HG03060 (cell line): ENCODE measurements around the gene UCP1.
"Not testable (repeated sequence)": the region's sequence is repeated elsewhere in the genome, so short reads cannot be mapped to it uniquely, and the experiment has no call there.

Experiments used
- ATAC-seq: cut with Tn5 transposase; IDR thresholded peaks from one replicate; pipeline ENCODE4 v1.9.1; 2021; ENCODE audit warnings: low read depth, moderate number of reproducible peaks; ENCODE audit not compliant: unreplicated experiment

UCP1 gene

DNA sequence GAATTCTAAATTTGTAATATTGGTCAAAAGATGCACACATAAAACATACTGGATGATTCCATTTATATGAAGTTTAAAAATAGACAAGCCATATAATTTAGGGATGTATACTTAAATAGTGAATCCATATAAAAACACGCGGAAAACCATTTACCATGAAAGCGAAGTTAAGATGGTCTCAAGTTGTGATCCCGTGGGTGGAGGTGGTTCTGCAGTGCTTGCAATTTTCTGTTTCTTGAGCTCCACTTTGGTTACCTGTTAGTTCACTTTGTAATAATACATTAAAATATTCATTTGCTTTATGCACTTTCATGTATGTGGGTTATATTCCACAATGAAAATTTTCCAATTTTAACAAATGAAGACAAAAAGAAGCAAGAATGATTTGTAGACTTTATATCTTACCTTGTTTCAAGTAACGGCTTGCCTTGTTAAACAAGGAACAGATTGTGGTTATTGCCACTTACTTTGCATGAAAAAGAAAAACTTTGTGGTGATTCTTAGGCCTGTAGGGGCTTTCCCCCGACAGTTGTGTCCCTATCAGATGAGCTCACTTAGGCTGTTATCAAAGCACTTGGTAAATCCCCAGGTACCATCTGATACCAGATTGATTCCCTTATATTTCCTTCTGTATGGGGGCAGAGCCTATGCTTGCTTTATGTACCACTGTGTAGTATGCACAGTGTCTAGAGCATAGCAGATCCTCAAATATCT, 12.2 kb downstream of the UCP1 start:
- peak; percentile 100 for ATAC-seq

DNA sequence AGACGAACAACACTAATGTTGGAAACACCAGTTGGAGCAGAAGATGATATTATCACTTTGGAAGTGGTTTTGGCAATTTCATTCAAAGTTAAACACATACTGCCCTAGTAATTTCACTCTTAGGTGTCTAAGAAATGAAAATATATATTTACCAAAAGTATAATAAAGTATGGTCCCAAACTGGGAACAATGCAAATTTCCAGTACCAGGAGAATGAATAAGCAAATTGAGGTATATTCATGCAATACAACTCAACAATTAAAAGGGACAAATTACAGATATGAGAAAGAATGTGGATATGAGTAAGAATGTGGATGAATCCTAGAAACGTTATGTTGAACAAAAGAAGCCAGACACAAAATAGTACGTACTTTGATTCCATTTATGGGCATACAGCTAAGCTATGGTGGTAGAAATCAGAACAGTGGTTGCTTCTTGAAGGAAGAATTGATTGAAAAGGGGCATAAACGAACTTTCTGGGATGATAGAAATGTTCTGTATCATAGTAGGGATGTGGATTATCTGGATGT, 34.7 kb downstream of the UCP1 start:
- no peak for ATAC-seq

DNA sequence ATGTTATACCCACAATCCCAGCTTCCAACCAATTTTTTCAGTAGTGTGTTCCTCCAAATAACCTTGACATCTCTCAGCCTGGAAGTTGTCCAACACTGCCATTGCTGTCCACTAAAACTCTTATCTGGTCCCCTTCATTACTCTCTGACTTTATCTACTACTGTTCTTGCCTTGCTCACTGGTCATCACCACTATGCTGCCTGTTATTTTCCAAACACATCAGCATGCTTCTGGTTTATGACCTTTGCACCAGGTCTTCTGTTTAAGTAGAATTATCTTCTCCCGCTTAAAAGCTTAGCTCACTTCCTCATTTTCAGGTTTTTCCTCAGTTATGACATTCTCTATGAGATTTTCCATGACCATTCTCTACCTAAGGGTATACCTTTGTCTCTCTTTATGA, 39.3 kb downstream of the UCP1 start:
- no peak for ATAC-seq

GRCh38 chr4:140523857-140524742, 44.7 kb downstream of the UCP1 start, which contains the start of gene ELMOD2:
TSS of gene ELMOD2 (plus strand) at chr4:140524168. CDS start at chr4:140525429, 1,261 bp downstream.
- peak; percentile 99 for ATAC-seq

DNA sequence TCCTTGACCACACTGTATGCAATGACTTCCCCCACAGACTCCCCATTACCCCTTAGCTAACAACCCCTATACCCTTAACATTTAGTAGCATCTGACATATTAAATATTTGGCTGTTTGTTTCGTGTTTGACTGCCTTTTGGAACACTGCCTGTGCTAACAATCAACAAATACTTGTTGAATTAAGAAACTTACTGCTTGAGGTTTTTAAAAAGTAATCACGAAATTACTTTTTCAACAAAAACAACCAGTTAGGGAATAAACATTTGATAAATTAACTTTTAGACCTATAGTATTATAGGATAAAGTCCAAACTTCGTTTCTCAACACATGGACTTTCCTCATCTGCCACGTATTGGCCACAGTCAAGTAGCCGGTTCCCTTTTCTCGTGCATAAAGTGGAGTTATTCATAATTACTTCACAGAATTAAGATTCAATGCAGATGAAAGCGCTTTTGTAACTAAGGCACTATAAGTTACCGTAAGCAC, 45.3 kb downstream of the UCP1 start:
- no peak for ATAC-seq

DNA sequence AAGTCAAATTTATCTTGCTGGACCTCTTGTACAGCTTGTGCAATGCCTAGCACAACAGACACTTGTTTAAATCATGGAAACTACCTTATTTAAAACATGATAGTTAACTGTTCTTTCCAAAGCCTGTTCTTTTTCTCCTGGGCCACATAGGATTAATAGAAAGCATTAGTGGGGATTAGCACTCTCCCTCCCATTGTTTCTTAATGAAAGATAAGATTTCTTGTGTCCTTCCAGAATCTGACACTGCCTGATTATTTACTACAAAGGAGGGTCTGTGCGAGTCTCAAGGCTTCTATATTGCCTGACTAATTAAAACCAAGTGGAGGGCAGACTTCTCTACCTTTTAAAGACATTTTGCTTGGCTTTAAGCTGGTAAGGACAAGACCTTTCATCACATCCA, 53.3 kb downstream of the UCP1 start:
- ATAC-seq: no peak

DNA sequence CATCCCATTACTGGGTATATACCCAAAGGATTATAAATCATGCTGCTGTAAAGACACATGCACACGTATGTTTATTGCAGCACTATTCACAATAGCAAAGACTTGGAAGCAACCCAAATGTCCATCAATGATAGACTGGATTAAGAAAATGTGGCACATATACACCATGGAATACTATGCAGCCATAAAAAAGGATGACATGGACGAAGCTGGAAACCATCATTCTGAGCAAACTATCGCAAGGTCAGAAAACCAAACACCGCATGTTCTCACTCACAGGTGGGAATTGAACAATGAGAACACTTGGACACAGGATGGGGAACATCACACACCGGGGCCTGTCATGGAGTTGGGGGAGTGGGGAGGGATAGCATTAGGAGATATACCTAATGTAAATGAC, 55.0 kb downstream of the UCP1 start:
- not testable (repeated sequence) for ATAC-seq
